ENCODE measurements around the gene KCTD15. TPM values are rescaled to one million over a fixed set of nuclear protein-coding genes. Genes with fewer than 3 reads are reported as not detected.

Gene KCTD15
- total and polyA plus RNA-seq, 4 donors, result 13.8 to 42.7 (median 30.5) TPM

- DNase-seq, result no peak
- no peak overlapping the region for H3K9ac ChIP-seq (ENCODE audit: insufficient read depth in 1 of 2, low read length in 2 of 2)
- H3K36me3 ChIP-seq (ENCODE audit: control insufficient read depth in 4 of 4, insufficient read depth in 4 of 4, low read length in 4 of 4), result peaks cover 0 to 31% (median 27%) of the 10 kb centered on the region in 4 donors
- H3K27ac ChIP-seq (ENCODE audit: low read depth in 1 of 2, low read length in 1 of 2), result no peak overlapping the region
- 93 to 94% methylated on average over 16 of the region's 16 CpGs for WGBS, 2 donors
- H3K4me1 ChIP-seq (ENCODE audit: control insufficient read depth in 5 of 5, insufficient read depth in 5 of 5, low read length in 5 of 5), result peaks cover 0 to 15% (median 0%) of the 10 kb centered on the region in 5 donors
- ATAC-seq (ENCODE audit: insufficient read depth, low FRiP score), result no peak
- no peaks in the 10 kb centered on the region for H3K27me3 ChIP-seq (ENCODE audit: control insufficient read depth in 3 of 3, insufficient read depth in 3 of 3, low read length in 2 of 3)
- no peak for TF ChIP-seq CTCF (IDR thresholded peaks at IDR 0.05; ENCODE audit: control extremely low read depth, extremely low read depth)
- H3K9me3 ChIP-seq (ENCODE audit: control insufficient read depth in 4 of 4, insufficient read depth in 3 of 4, low read length in 3 of 4), result no peaks in the 10 kb centered on the region
- no peak overlapping the region for H3K4me3 ChIP-seq
Observed at GRCh38 chr19:33800012-33800680, 3.5 kb downstream of the KCTD15 start.

GRCh38 chr19:33801411-33801810 lies 4.7 kb downstream of the KCTD15 start:
- no peak overlapping the region for H3K9ac ChIP-seq (ENCODE audit: insufficient read depth in 1 of 2, low read length in 2 of 2)
- ATAC-seq (ENCODE audit: insufficient read depth, low FRiP score), result no peak
- H3K9me3 ChIP-seq (ENCODE audit: control insufficient read depth in 4 of 4, insufficient read depth in 3 of 4, low read length in 3 of 4), result no peaks in the 10 kb centered on the region
- no peak for TF ChIP-seq CTCF (IDR thresholded peaks at IDR 0.05; ENCODE audit: control extremely low read depth, extremely low read depth)
- H3K27me3 ChIP-seq (ENCODE audit: control insufficient read depth in 3 of 3, insufficient read depth in 3 of 3, low read length in 2 of 3), result no peaks in the 10 kb centered on the region
- H3K27ac ChIP-seq (ENCODE audit: low read depth in 1 of 2, low read length in 1 of 2), result no peak overlapping the region
- peaks cover 0 to 41% (median 32%) of the 10 kb centered on the region in 4 donors for H3K36me3 ChIP-seq (ENCODE audit: control insufficient read depth in 4 of 4, insufficient read depth in 4 of 4, low read length in 4 of 4)
- no peak for DNase-seq
- no peak overlapping the region for H3K4me3 ChIP-seq
- WGBS, 2 donors, result 95 to 99% methylated on average over 5 of the region's 5 CpGs
- peaks cover 0 to 15% (median 0%) of the 10 kb centered on the region in 5 donors for H3K4me1 ChIP-seq (ENCODE audit: control insufficient read depth in 5 of 5, insufficient read depth in 5 of 5, low read length in 5 of 5)

GRCh38 chr19:33802001-33802400 lies 5.3 kb downstream of the KCTD15 start:
- peaks cover 0 to 46% (median 35%) of the 10 kb centered on the region in 4 donors for H3K36me3 ChIP-seq (ENCODE audit: control insufficient read depth in 4 of 4, insufficient read depth in 4 of 4, low read length in 4 of 4)
- 87 to 92% methylated on average over 10 of the region's 10 CpGs for WGBS, 2 donors
- no peak for DNase-seq
- H3K4me3 ChIP-seq, result no peak overlapping the region
- no peak for TF ChIP-seq CTCF (IDR thresholded peaks at IDR 0.05; ENCODE audit: control extremely low read depth, extremely low read depth)
- H3K27ac ChIP-seq (ENCODE audit: low read depth in 1 of 2, low read length in 1 of 2), result no peak overlapping the region
- peaks cover 0 to 15% (median 0%) of the 10 kb centered on the region in 5 donors for H3K4me1 ChIP-seq (ENCODE audit: control insufficient read depth in 5 of 5, insufficient read depth in 5 of 5, low read length in 5 of 5)
- H3K9ac ChIP-seq (ENCODE audit: insufficient read depth in 1 of 2, low read length in 2 of 2), result no peak overlapping the region
- no peaks in the 10 kb centered on the region for H3K9me3 ChIP-seq (ENCODE audit: control insufficient read depth in 4 of 4, insufficient read depth in 3 of 4, low read length in 3 of 4)
- H3K27me3 ChIP-seq (ENCODE audit: control insufficient read depth in 3 of 3, insufficient read depth in 3 of 3, low read length in 2 of 3), result no peaks in the 10 kb centered on the region
- no peak for ATAC-seq (ENCODE audit: insufficient read depth, low FRiP score)

Data from lung (tissue), 12 donors.